Bronchial epithelial cell (primary cell): ENCODE results near the gene CACNA2D3. TPM values are rescaled to one million over a fixed set of nuclear protein-coding genes. Genes with fewer than 3 reads are reported as not detected.

ENCODE experiments used
- DNase-seq: peaks from one replicate; pipeline ENCODE4 v3.0.0-alpha.2; 2010; ENCODE audit warnings: low read depth
- FAIRE-seq: peaks from 2 replicates; lab custom pipeline; 2011; peaks lifted over from hg19 to GRCh38; lab: Jason Lieb, UNC
- H3K27me3 ChIP-seq: 2 replicates; pipeline ENCODE4 v1.5.1; 2011; ENCODE audit warnings: low read length; ENCODE audit not compliant: control insufficient read depth, insufficient read depth
- H3K36me3 ChIP-seq: 2 replicates; pipeline ENCODE4 v1.5.1; 2011; ENCODE audit warnings: low read length; ENCODE audit not compliant: control insufficient read depth, insufficient read depth
- H3K4me3 ChIP-seq: 2 replicates; pipeline ENCODE4 v1.5.1; 2011; ENCODE audit warnings: mild to moderate bottlenecking, low read depth, low read length, control low read depth
- CTCF ChIP-seq: IDR thresholded peaks from 2 replicates; pipeline ENCODE4 v1.5.1; 2011; ENCODE audit warnings: mild to moderate bottlenecking, moderate library complexity, low read length, control low read depth, inconsistent platforms; ENCODE audit not compliant: insufficient read depth, severe bottlenecking
- total RNA-seq: library from RNA; depleted of rRNA; stranded (reverse); fragments of >200 nt; gene quantifications from 2 replicates; pipeline ENCODE4 v1.2.1, GENCODE V29; 2014

The CACNA2D3 gene
- total RNA-seq, 1 donor from 2014 or later: not detected

GRCh38 chr3:54123003-54123775 is 837 bp downstream of the CACNA2D3 start:
- DNase-seq (no peak), FAIRE-seq (no peak)
- Histone ChIP-seq H3K27me3 (peaks cover 27% of the 10 kb centered on the region), H3K4me3 (no peak overlapping the region), H3K36me3 (no peaks in the 10 kb centered on the region)
- no peak for TF ChIP-seq CTCF

- H3K4me3 ChIP-seq: no peak overlapping the region
- H3K27me3 ChIP-seq: peaks cover 27% of the 10 kb centered on the region
- FAIRE-seq (no peak), DNase-seq (no peak)
- TF ChIP-seq CTCF: no peak
- no peaks in the 10 kb centered on the region for H3K36me3 ChIP-seq
Observed at GRCh38 chr3:54123776-54124196, 1.4 kb downstream of the CACNA2D3 start.

GRCh38 chr3:54125300-54125699 is 2.9 kb downstream of the CACNA2D3 start:
- no peak for FAIRE-seq
- peaks cover 27% of the 10 kb centered on the region for H3K27me3 ChIP-seq

GRCh38 chr3:54126551-54126950 is 4.2 kb downstream of the CACNA2D3 start:
- FAIRE-seq: no peak
- H3K36me3 ChIP-seq: no peaks in the 10 kb centered on the region
- DNase-seq: no peak
- no peak for TF ChIP-seq CTCF
- peaks cover 16% of the 10 kb centered on the region for H3K27me3 ChIP-seq
- H3K4me3 ChIP-seq: no peak overlapping the region

More at GRCh38 chr3:54125300-54125699, 2.9 kb downstream of the CACNA2D3 start:
- Histone ChIP-seq H3K36me3 (no peaks in the 10 kb centered on the region), H3K4me3 (no peak overlapping the region)
- TF ChIP-seq CTCF: no peak
- DNase-seq: no peak

GRCh38 chr3:54127499-54128056 is 5.2 kb downstream of the CACNA2D3 start:
- FAIRE-seq (no peak), DNase-seq (no peak)
- no peak overlapping the region for H3K4me3 ChIP-seq
- no peak for TF ChIP-seq CTCF
- H3K36me3 ChIP-seq: no peaks in the 10 kb centered on the region
- peaks cover 16% of the 10 kb centered on the region for H3K27me3 ChIP-seq
